ENCODE results near the gene LRRC8D. TPM values are rescaled to one million over a fixed set of nuclear protein-coding genes. Genes with fewer than 3 reads are reported as not detected.
"Not testable (repeated sequence)": the region's sequence is repeated elsewhere in the genome, so short reads cannot be mapped to it uniquely, and the experiment has no call there.

The LRRC8D gene
- total RNA-seq: 10 to 100 TPM in 2 of 3 donors, 1 to 10 TPM in 1; 9.2 to 22.8 (median 11.7) TPM

GRCh38 chr1:89820422-89821321, at the start of gene LRRC8D:
LRRC8D (plus strand) TSS chr1:89821032; CDS start chr1:89933069, 112,037 bp downstream.
- H3K4me1 ChIP-seq: no peaks in the 10 kb centered on the region
- TF ChIP-seq POLR2A (IDR thresholded peaks at IDR 0.05) (no peak), CTCF (IDR thresholded peaks at IDR 0.05) (peak in 2 of 3 donors; percentile 11 to 28), POLR2AphosphoS5 (IDR thresholded peaks at IDR 0.05) (peak; percentile 26 to 35 (median 29))
- H3K36me3 ChIP-seq: no peaks in the 10 kb centered on the region
- no peaks in the 10 kb centered on the region for H3K9me3 ChIP-seq
- peak; percentile 66 to 82 for DNase-seq (ENCODE audit: low spot score in 2 of 2)
- H3K4me3 ChIP-seq: peak within 1 kb of the TSS; percentile 78 to 99 (median 87)
- intact Hi-C loops (cut with DNase I; ENCODE audit: low total_unique reads): no loop called here
- no peaks in the 10 kb centered on the region for H3K27me3 ChIP-seq
- H3K27ac ChIP-seq: peak within 1 kb of the TSS; percentile 84 to 91

GRCh38 chr1:89771991-89772560, 48.8 kb upstream of the LRRC8D start:
- no peaks in the 10 kb centered on the region for H3K9me3 ChIP-seq
- TF ChIP-seq CTCF (IDR thresholded peaks at IDR 0.05) (no peak), POLR2A (IDR thresholded peaks at IDR 0.05) (no peak), POLR2AphosphoS5 (IDR thresholded peaks at IDR 0.05) (no peak)
- intact Hi-C loops (cut with DNase I; ENCODE audit: low total_unique reads): no loop called here

GRCh38 chr1:89776104-89776503, 44.7 kb upstream of the LRRC8D start:
- intact Hi-C loops (cut with DNase I; ENCODE audit: low total_unique reads); H3K36me3 ChIP-seq; H3K9me3 ChIP-seq; H3K4me3 ChIP-seq; DNase-seq (ENCODE audit: low spot score in 2 of 2); H3K4me1 ChIP-seq; H3K27ac ChIP-seq; H3K27me3 ChIP-seq: not testable (repeated sequence)

More at GRCh38 chr1:89771991-89772560, 48.8 kb upstream of the LRRC8D start:
- Histone ChIP-seq H3K27ac (no peak overlapping the region), H3K36me3 (no peaks in the 10 kb centered on the region), H3K4me1 (no peaks in the 10 kb centered on the region), H3K4me3 (no peak overlapping the region), H3K27me3 (no peaks in the 10 kb centered on the region)
- no peak for DNase-seq (ENCODE audit: low spot score in 2 of 2)

- DNase-seq (ENCODE audit: low spot score in 2 of 2); intact Hi-C loops (cut with DNase I; ENCODE audit: low total_unique reads); H3K36me3 ChIP-seq; H3K4me3 ChIP-seq; H3K27me3 ChIP-seq; H3K27ac ChIP-seq; H3K9me3 ChIP-seq; H3K4me1 ChIP-seq: not testable (repeated sequence)
These were observed 43.6 kb upstream of the LRRC8D start for GRCh38 chr1:89777271-89777670.

GRCh38 chr1:89779151-89779940, 41.5 kb upstream of the LRRC8D start:
- no peaks in the 10 kb centered on the region for H3K27me3 ChIP-seq
- DNase-seq (ENCODE audit: low spot score in 2 of 2): no peak
- no peaks in the 10 kb centered on the region for H3K9me3 ChIP-seq
- TF ChIP-seq POLR2AphosphoS5 (IDR thresholded peaks at IDR 0.05) (no peak), CTCF (IDR thresholded peaks at IDR 0.05) (no peak), POLR2A (IDR thresholded peaks at IDR 0.05) (no peak)
- no peaks in the 10 kb centered on the region for H3K4me1 ChIP-seq
- H3K4me3 ChIP-seq: no peak overlapping the region
- no peak overlapping the region for H3K27ac ChIP-seq
- H3K36me3 ChIP-seq: no peaks in the 10 kb centered on the region
- intact Hi-C loops (cut with DNase I; ENCODE audit: low total_unique reads): no loop called here

All from breast epithelium (tissue), 4 donors.